Fibroblast of mammary gland (primary cell): ENCODE results near the gene CACNA1C.

ENCODE experiments used
- DNase-seq: peaks from one replicate; pipeline ENCODE4 v3.0.0-alpha.2; 2010; ENCODE audit warnings: low read depth
- H3K4me3 ChIP-seq: 2 replicates; pipeline ENCODE4 v1.5.1; 2011; ENCODE audit warnings: low read depth, mild to moderate bottlenecking, low read length, moderate library complexity; ENCODE audit not compliant: control insufficient read depth
- TF ChIP-seq, protein P1 (sequence below): conservative IDR thresholded peaks from 2 replicates; pipeline ENCODE4 v1.5.1; 2011; ENCODE audit warnings: low read depth, low read length, inconsistent platforms; ENCODE audit not compliant: control insufficient read depth, insufficient read depth

Gene CACNA1C

DNA sequence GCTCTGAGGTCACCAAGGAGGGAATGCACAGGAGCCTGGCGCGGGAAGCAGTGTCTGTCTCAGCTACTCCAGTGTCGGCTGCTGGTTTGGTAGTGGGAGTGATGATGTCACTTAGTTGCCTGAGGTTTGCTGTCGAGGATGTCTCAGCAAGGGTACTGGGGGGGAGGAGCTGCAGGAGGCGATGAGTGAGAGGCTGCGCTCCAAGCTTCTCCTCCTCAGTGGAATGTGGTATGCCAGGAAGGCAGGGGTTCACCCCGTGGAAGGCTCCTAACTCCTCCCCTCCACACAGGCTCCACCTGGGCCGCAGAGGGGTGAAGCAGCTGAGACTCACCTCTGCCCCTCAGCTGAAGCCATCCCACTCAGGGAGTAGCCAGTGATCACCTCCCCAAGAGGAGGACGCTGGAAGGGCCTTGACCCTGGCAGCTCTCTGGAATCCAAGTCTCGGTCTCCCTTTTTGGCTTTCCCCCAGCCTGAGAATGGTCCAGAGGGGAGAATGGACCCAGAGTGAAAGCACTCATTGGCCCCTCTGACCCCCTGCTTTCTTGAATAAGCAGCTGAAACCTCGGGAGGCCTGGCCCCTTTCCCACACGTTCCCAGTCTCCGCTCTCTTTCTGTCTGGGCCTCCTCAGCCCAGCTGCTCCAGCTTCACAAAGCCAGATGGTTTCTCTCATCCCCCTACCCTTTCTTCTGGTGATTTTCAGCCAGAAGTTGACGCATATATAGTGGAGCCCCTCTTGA, 563.0 kb downstream of the CACNA1C start:
- H3K4me3 ChIP-seq, result no peak overlapping the region
- peak; percentile 53 for DNase-seq
- TF ChIP-seq, protein P1, sequence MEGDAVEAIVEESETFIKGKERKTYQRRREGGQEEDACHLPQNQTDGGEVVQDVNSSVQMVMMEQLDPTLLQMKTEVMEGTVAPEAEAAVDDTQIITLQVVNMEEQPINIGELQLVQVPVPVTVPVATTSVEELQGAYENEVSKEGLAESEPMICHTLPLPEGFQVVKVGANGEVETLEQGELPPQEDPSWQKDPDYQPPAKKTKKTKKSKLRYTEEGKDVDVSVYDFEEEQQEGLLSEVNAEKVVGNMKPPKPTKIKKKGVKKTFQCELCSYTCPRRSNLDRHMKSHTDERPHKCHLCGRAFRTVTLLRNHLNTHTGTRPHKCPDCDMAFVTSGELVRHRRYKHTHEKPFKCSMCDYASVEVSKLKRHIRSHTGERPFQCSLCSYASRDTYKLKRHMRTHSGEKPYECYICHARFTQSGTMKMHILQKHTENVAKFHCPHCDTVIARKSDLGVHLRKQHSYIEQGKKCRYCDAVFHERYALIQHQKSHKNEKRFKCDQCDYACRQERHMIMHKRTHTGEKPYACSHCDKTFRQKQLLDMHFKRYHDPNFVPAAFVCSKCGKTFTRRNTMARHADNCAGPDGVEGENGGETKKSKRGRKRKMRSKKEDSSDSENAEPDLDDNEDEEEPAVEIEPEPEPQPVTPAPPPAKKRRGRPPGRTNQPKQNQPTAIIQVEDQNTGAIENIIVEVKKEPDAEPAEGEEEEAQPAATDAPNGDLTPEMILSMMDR, result no peak

DNA sequence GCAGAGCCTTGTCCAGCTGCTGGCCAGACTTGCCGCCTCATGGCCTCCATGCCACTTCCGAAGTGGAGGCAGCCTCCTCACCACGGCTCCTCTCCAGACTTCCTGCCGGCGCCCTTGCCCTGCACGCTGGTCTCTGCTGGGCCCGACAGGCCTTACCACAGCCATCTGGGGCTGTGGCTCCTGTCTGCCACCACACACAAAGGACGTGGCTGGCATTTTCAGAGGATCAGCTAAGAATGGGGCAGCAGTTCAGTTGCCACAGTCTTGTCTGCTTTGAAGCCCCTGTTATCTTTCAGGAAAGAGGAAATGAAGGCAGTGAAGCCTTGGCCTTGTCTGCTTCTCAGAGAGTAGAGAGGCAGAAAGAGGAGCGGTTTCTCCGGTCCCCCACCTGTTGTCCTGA, 564.0 kb downstream of the CACNA1C start:
- H3K4me3 ChIP-seq, result no peak overlapping the region
- DNase-seq, result no peak
- TF ChIP-seq, protein P1, result no peak

DNA sequence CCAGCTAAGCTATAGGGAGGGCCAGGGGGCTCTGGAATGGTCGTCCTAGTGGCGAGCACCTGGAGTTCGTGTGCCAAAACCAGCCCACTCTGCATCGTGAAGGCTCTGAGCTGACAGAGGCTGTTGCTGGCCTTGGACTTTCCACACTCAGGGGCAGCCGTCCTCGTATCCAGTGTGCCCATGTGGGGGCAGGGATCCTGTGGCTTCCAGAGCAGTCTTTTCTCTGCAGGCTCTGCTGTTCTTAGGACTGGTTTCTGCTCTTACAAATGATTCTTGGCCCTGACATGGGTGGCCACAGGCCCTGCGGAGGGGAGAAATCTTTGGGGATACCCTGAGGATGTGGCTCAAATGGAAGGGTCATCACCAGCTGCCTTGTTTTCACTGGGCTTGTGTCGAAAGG, 564.6 kb downstream of the CACNA1C start:
- TF ChIP-seq, protein P1, result no peak
- DNase-seq, result no peak
- no peak overlapping the region for H3K4me3 ChIP-seq

DNA sequence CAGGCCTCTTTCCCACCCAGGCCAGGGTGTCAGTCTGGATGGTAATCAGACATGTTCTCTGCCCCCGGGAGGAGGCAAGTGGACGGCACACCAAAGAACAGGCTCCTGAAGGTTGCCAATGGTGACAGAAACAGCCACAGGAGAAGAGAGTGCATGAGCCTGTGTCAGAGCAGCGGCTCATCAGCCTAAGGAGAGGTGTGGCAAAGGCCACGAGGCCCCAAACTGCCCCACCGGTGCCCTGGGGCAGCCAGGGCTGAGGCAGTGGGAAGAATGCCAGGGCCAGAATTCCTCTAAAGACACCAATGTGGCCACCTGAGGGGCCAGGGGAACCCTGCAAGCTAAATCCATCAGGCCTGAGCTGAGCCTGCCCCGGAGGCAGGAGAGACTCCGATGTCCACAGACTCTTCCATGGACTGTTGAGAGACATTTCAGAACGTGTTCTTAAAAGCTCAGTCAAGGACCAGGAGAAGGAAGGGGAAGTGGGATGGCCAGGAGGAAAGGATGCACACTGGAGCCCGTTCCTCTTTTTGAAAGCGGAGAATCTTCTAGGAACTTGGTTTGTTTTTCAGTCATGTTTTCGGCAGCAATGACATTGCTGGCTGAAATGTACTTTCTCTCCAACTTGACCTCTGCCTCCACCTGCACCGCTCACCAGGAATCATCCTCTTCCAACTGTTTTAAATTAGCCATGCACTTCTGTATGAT, 565.7 kb downstream of the CACNA1C start:
- TF ChIP-seq, protein P1, result no peak
- H3K4me3 ChIP-seq, result no peak overlapping the region
- DNase-seq, result no peak

DNA sequence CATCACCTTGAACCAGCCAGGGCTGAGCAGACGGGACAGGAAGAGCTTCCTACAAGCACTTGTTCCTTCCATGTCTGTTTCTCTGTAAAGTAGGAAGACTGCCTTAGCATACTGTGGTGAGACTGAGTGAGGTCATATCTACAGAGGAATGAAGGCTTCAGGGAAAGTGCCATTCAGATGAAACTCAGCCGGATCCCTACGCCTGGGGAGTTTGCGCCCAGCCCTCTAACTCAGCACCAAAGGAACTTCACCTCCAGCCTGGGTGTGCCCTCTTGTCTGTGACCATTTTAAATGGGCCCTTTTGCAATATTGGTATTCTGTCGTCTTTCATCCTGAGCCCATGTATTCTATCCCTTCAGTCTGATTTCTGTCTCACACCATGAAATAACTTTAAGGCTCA, 566.3 kb downstream of the CACNA1C start:
- no peak for DNase-seq
- H3K4me3 ChIP-seq, result no peak overlapping the region
- TF ChIP-seq, protein P1, result no peak

DNA sequence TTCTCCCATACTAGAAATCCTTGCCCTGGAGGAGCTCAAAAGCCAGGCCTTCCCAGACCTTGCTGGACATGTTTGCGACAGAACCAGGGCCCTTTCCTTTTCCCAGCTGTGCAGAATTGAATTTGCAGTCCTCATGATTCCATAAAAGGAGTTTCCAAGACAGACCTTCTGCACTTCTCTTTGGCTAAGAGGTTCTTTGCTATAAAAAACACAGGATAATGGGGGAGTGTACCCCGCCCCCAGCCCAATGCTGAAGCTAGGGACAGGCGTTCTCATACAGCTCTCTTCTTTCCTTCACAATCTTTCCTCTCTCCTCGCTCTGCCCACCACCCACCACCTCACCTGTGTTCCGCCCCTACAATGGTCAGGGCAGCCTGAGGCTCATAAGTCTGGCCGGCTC, 569.7 kb downstream of the CACNA1C start:
- no peak for DNase-seq
- no peak overlapping the region for H3K4me3 ChIP-seq
- TF ChIP-seq, protein P1, result no peak

DNA sequence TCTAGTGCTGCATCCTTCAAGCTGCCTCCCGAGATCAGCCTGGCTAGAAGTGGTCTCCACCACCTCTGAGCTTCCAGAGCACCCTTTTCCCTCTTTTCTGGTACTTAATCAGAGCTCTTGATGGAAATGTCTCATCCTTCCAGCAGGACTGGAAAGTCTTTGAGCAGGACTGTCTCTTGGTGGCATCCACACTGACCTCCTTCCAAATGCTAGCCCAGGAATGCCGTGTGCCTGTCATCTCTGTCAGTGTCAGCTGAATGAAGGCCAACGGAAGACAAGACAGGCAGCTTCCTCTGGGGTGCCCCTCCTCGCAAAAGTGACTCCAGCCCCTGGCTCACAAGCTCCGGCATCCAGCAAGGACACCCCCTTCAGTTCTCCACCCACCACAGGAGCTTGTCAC, 570.7 kb downstream of the CACNA1C start:
- no peak for DNase-seq
- TF ChIP-seq, protein P1, result no peak
- no peak overlapping the region for H3K4me3 ChIP-seq
